HFFc6 (cell line): ENCODE data around the gene CCNY. TPM values are rescaled to one million over a fixed set of nuclear protein-coding genes. Genes with fewer than 3 reads are reported as not detected.

Experiments used
- DNase-seq: peaks from one replicate; pipeline ENCODE4 v3.0.0-alpha.2; 2018
- H3K27ac Mint-ChIP-seq: 2 replicates; pipeline ENCODE4 v1.8.0; 2020; ENCODE audit warnings: mild to moderate bottlenecking, mixed read lengths
- H3K27me3 Mint-ChIP-seq: 2 replicates; pipeline ENCODE4 v1.8.0; 2021; ENCODE audit warnings: mild to moderate bottlenecking, moderate library complexity, mixed read lengths; ENCODE audit not compliant: insufficient read depth
- H3K36me3 Mint-ChIP-seq: 2 replicates; pipeline ENCODE4 v1.8.0; 2021; ENCODE audit warnings: low read depth, mixed read lengths
- H3K4me1 Mint-ChIP-seq: 2 replicates; pipeline ENCODE4 v1.8.0; 2020; ENCODE audit warnings: low read depth, mixed read lengths
- H3K4me3 Mint-ChIP-seq: 2 replicates; pipeline ENCODE4 v1.8.0; 2020; ENCODE audit warnings: mild to moderate bottlenecking, moderate library complexity, mixed read lengths
- H3K9me3 Mint-ChIP-seq: 2 replicates; pipeline ENCODE4 v1.8.0; 2020; ENCODE audit warnings: mild to moderate bottlenecking, mixed read lengths
- total RNA-seq, 6 experiments: library from RNA; stranded (reverse); fragmentation: NEBNext Ultra II Directional; extraction: Animal tissue kit (Norgen Biotek cat#: 25700); gene quantifications; 2 replicates in 1 of 6; 3 replicates in 5 of 6; pipeline ENCODE4 v1.2.3, GENCODE V29; 2021
- TF ChIP-seq, protein P1 (sequence below): fragments of 200-600 bp; sonication (generic); IDR thresholded peaks from 2 replicates; pipeline ENCODE4 v1.5.0; 2021; ENCODE audit warnings: antibody characterized with exemption, mild to moderate bottlenecking

Gene CCNY
- total RNA-seq, 6 experiments from 2014 or later: 60.0 to 76.6 (median 69.9) TPM

DNA sequence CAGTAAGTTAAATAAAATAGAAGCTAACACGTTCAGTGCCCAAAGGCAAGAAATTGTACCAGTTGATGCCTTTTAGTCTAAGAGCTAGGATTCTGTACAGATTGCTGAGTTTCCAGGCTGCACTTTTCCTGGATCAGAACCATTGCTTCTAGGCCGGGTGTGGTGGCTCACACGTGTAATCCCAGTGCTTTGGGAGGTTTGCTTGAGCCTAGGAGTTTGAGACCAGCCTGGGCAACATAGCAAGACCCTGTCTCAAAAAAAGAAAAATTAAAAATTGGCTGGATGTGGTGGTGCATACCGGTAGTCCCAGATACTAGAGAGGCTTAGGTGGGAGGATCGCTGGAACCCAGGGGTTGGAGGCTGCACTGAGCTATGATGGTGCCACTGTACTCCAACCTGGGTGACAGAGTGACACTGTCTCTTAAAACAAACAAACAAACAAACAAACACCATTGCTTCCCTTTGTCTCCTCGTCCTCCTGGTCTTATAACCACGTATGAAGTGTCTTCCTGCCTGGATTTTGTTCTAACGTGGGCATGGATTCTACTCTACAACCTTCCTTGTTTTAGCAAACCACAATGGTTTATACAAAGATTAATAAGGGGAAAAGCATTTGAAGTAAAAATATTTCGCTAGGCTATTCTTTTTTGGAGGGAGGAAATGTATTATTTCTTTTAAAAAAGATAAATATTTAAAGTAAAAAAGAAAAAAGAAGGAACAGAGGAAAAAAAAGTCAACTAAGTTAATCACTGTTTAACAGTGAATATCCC lies 9.7 kb upstream of the CCNY start:
- Mint-ChIP-seq H3K27ac (peak overlapping the region; percentile 17; the same call in 1 of the 2 replicates), H3K4me1 (peaks cover 62% of the 10 kb centered on the region), H3K27me3 (no peaks in the 10 kb centered on the region; the same call in 1 of the 2 replicates), H3K4me3 (no peak overlapping the region), H3K9me3 (no peaks in the 10 kb centered on the region), H3K36me3 (peaks cover 14% of the 10 kb centered on the region)
- no peak for DNase-seq
- TF ChIP-seq, protein P1, sequence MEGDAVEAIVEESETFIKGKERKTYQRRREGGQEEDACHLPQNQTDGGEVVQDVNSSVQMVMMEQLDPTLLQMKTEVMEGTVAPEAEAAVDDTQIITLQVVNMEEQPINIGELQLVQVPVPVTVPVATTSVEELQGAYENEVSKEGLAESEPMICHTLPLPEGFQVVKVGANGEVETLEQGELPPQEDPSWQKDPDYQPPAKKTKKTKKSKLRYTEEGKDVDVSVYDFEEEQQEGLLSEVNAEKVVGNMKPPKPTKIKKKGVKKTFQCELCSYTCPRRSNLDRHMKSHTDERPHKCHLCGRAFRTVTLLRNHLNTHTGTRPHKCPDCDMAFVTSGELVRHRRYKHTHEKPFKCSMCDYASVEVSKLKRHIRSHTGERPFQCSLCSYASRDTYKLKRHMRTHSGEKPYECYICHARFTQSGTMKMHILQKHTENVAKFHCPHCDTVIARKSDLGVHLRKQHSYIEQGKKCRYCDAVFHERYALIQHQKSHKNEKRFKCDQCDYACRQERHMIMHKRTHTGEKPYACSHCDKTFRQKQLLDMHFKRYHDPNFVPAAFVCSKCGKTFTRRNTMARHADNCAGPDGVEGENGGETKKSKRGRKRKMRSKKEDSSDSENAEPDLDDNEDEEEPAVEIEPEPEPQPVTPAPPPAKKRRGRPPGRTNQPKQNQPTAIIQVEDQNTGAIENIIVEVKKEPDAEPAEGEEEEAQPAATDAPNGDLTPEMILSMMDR: no peak

DNA sequence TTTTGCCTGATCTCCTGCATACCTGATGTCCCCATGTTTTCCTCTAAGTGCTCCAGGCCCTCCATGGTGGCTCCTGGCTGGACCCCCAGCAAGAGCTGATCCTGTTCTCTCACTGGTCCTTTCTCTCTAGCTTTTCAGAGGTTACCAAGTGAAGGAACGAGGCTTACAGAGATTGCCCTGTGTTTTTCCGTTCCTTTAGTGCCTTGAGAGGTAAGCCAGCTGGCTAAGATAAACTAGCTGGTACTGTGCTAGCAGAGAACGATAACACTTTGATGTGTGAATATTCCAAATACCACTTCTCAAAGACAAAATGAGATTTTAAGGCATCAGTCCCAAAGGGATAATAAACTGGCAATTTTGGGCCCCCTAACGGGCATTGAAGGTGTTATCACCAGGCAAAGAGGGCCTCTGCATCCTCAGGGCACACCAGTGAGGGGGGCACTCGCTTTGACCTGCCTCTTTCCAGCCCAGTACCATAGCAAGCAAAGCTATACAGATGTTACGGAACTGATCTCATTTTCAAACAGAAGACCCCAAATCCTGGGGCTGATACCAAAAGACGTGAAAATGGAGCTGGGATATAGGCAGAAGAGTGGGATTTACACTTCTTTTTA lies 8.4 kb upstream of the CCNY start:
- DNase-seq: no peak
- H3K4me3 Mint-ChIP-seq: no peak overlapping the region
- peaks cover 73% of the 10 kb centered on the region for H3K4me1 Mint-ChIP-seq
- no peaks in the 10 kb centered on the region; the same call in 1 of the 2 replicates for H3K27me3 Mint-ChIP-seq
- peak overlapping the region; percentile 89 for H3K27ac Mint-ChIP-seq
- H3K36me3 Mint-ChIP-seq: peaks cover 10% of the 10 kb centered on the region
- no peaks in the 10 kb centered on the region for H3K9me3 Mint-ChIP-seq
- TF ChIP-seq, protein P1: no peak; the same call in 1 of the 2 replicates

DNA sequence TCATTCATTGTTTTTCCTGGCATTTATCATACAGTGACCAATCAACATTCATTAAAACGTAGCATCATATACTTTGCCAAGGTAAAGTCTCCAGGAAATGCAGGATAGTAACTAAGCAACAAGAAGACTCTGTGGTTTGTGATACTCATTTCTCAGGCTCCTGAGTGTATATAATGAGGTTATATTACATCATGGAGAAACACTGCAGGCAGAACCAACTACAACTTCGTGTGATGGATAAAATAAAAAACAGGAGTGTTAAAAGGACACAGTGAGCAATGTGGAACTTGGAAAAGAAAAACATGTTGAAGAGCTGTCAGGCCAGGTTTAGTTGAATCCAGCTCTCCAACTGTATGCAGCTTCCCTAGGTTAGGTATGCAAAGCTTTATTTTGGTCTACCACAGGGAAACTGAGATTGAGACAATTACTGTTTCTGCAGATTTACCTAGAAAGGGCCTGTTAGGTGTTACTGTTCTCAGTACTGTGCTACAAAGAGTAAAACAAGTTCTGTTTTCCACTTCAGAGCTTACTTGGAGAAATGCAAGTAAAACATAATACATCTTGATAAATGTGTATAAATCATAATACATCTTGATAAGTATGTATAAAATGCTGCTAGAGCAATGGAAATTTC lies 7.8 kb upstream of the CCNY start:
- TF ChIP-seq, protein P1: no peak

DNA sequence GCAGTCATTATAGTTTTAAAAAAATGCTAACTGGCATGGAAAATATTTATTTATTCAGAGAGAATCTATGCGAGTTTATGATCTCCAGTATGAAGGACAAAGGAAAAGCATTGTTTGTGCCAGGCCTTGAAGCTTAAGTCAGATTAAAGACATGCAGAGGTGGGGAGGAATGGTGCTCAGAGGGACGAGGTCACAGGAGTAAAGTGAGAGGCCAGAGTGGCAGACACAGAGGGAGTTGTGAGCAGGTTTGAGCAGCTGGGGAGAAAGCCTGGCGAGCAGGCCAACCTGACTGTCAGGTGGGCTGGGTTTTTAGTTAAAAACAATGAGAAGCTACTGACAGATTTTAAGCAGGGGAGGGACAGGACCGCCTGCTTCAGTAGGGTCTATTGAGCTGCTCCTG lies 6.8 kb upstream of the CCNY start:
- DNase-seq: no peak
- H3K27ac Mint-ChIP-seq: peak overlapping the region; percentile 89
- peaks cover 76% of the 10 kb centered on the region for H3K4me1 Mint-ChIP-seq
- peak overlapping the region; percentile 36 for H3K4me3 Mint-ChIP-seq
- no peaks in the 10 kb centered on the region; the same call in 1 of the 2 replicates for H3K27me3 Mint-ChIP-seq
- peaks cover 26% of the 10 kb centered on the region for H3K36me3 Mint-ChIP-seq
- TF ChIP-seq, protein P1: no peak
- no peaks in the 10 kb centered on the region for H3K9me3 Mint-ChIP-seq

More for the DNA sequence above, 7.8 kb upstream of the CCNY start:
- H3K36me3 Mint-ChIP-seq: peaks cover 16% of the 10 kb centered on the region
- no peaks in the 10 kb centered on the region for H3K9me3 Mint-ChIP-seq
- peaks cover 76% of the 10 kb centered on the region for H3K4me1 Mint-ChIP-seq
- H3K27me3 Mint-ChIP-seq: no peaks in the 10 kb centered on the region; the same call in 1 of the 2 replicates
- peak; percentile 92 for DNase-seq
- peak overlapping the region; percentile 89 for H3K27ac Mint-ChIP-seq
- H3K4me3 Mint-ChIP-seq: 0 out of 2 replicates have a peak overlapping the region, but pooled peaks have one; percentile 18

DNA sequence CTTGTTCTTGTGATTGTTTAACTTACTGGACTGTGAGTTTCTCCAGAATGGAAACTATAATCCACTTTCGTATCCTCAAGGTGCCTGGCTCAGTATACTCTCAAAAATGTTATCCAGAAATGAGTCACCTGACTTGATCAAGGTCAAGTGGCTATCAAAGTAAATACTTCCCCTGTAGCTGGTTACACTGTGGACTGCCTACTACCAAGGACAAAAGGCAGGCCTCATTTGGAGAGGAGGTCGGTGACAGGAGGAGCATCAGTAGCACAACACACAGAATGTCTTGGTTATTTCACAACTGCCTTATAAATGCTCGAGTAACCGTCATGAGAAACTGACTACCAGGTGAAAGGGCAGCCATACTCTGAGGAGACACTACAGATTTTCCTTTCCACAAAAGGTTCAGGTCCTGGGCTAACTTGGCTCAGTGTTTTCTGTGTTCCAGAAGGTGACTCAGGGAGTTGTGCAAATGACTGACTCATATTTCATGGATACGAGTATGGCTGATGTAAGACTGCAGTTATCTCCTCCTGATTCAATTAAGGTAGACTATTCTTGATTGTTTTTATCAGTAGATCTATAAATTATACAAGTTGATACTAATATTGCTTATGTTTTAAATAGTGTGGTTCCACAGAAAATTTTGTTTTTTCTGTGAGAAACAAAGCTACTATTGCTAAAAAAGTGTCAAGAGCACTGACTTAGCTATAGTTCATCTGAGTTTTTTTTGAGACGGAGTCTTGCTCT lies 4.2 kb upstream of the CCNY start:
- H3K27me3 Mint-ChIP-seq: no peaks in the 10 kb centered on the region
- H3K4me1 Mint-ChIP-seq: peaks cover 79% of the 10 kb centered on the region
- peak overlapping the region; percentile 53 for H3K4me3 Mint-ChIP-seq
- H3K9me3 Mint-ChIP-seq: no peaks in the 10 kb centered on the region
- H3K36me3 Mint-ChIP-seq: peaks cover 31% of the 10 kb centered on the region
- DNase-seq: peak; percentile 86
- peak overlapping the region; percentile 93 for H3K27ac Mint-ChIP-seq
- TF ChIP-seq, protein P1: no peak
